SK-N-SH (cell line): ENCODE data around the gene ROPN1L.

Experiments used
- CTCF ChIP-seq: fragments of 200-600 bp; sonication (generic); IDR thresholded peaks from 2 replicates; pipeline ENCODE4 v1.6.1; 2017; ENCODE audit warnings: antibody characterized with exemption, mild to moderate bottlenecking, moderate library complexity
- GABPA ChIP-seq: IDR thresholded peaks from 2 replicates; pipeline ENCODE4 v1.4.0; 2012; ENCODE audit warnings: low read depth, mild to moderate bottlenecking
- MAX ChIP-seq: IDR thresholded peaks from 2 replicates; pipeline ENCODE4 v1.4.0; 2012; ENCODE audit warnings: low read depth
- SMC3 ChIP-seq: IDR thresholded peaks from 2 replicates; pipeline ENCODE4 v1.6.1; 2012; ENCODE audit warnings: low read depth, low read length, improper control_type of control experiment
- TAF1 ChIP-seq: IDR thresholded peaks from 2 replicates; pipeline ENCODE4 v1.6.1; 2012; ENCODE audit warnings: low read depth, mild to moderate bottlenecking, low read length, moderate library complexity, borderline replicate concordance
- YY1 ChIP-seq: IDR thresholded peaks from 2 replicates; pipeline ENCODE4 v1.4.0; 2012; ENCODE audit warnings: low read depth, mild to moderate bottlenecking

GRCh38 chr5:10427201-10427600 is 14.5 kb upstream of the ROPN1L start:
- no peak for TF ChIP-seq TAF1
- no peak for TF ChIP-seq YY1
- TF ChIP-seq CTCF = no peak
- no peak for TF ChIP-seq SMC3
- no peak for TF ChIP-seq GABPA
- no peak for TF ChIP-seq MAX
